HG02623 (cell line): ENCODE data around the gene DHX15.
"Not testable (repeated sequence)": the region's sequence is repeated elsewhere in the genome, so short reads cannot be mapped to it uniquely, and the experiment has no call there.

Source experiments
- ATAC-seq: cut with Tn5 transposase; IDR thresholded peaks from one replicate; pipeline ENCODE4 v1.9.1; 2021; ENCODE audit warnings: moderate library complexity; ENCODE audit not compliant: unreplicated experiment

DHX15 gene

GRCh38 chr4:24550441-24551175 is 33.7 kb downstream of the DHX15 start:
- no peak for ATAC-seq

GRCh38 chr4:24547979-24548378 is 36.4 kb downstream of the DHX15 start:
- ATAC-seq: no peak

GRCh38 chr4:24544208-24544988 is 40.0 kb downstream of the DHX15 start:
- no peak for ATAC-seq

- no peak for ATAC-seq
Measured at GRCh38 chr4:24537025-24537424, 47.3 kb downstream of the DHX15 start.

GRCh38 chr4:24535399-24535798 is 49.0 kb downstream of the DHX15 start:
- ATAC-seq: no peak

GRCh38 chr4:24533364-24533763 is 51.0 kb downstream of the DHX15 start:
- ATAC-seq: no peak

- ATAC-seq: peak; percentile 71
Measured at GRCh38 chr4:24529555-24529954, 54.8 kb downstream of the DHX15 start.

GRCh38 chr4:24527371-24527770 is 57.0 kb downstream of the DHX15 start:
- no peak for ATAC-seq

GRCh38 chr4:24521544-24521943 is 62.8 kb downstream of the DHX15 start:
- ATAC-seq: no peak

GRCh38 chr4:24519649-24520048 is 64.7 kb downstream of the DHX15 start:
- ATAC-seq: no peak

GRCh38 chr4:24517676-24518075 is 66.7 kb downstream of the DHX15 start:
- ATAC-seq: no peak

- no peak for ATAC-seq
Measured at GRCh38 chr4:24516926-24517325, 67.4 kb downstream of the DHX15 start.

- ATAC-seq: no peak
Measured at GRCh38 chr4:24515698-24516097, 68.7 kb downstream of the DHX15 start.

GRCh38 chr4:24514808-24515207 is 69.5 kb downstream of the DHX15 start:
- no peak for ATAC-seq

- no peak for ATAC-seq
Measured at GRCh38 chr4:24513718-24514117, 70.6 kb downstream of the DHX15 start.

GRCh38 chr4:24511371-24512063 is 72.8 kb downstream of the DHX15 start:
- no peak for ATAC-seq

- ATAC-seq: no peak
Measured at GRCh38 chr4:24510091-24510490, 74.3 kb downstream of the DHX15 start.

- ATAC-seq: no peak
Measured at GRCh38 chr4:24508541-24508940, 75.8 kb downstream of the DHX15 start.

- no peak for ATAC-seq
Measured at GRCh38 chr4:24507439-24507838, 76.9 kb downstream of the DHX15 start.

GRCh38 chr4:24503090-24503489 is 81.3 kb downstream of the DHX15 start:
- ATAC-seq: not testable (repeated sequence)

- no peak for ATAC-seq
Measured at GRCh38 chr4:24497221-24497620, 87.1 kb downstream of the DHX15 start.

- ATAC-seq: no peak
Measured at GRCh38 chr4:24496597-24496996, 87.8 kb downstream of the DHX15 start.
